ENCODE measurements around the gene ZNF366.

GRCh38 chr5:72541501-72542225 is 34.5 kb upstream of the ZNF366 start:
- TF ChIP-seq CTCF (IDR thresholded peaks at IDR 0.05) (no peak), POLR2A (IDR thresholded peaks at IDR 0.05) (no peak)

Measured in uterus (tissue), 2 donors.